HepG2 (cell line): ENCODE results near the gene SHISA4. TPM values are rescaled to one million over a fixed set of nuclear protein-coding genes. Genes with fewer than 3 reads are reported as not detected.

Source experiments
- ATAC-seq: fragments of 200-7000 bp; cut with Tn5 transposase; 3 replicates; pipeline ENCODE4 v1.9.1; 2020; ENCODE audit warnings: mild to moderate bottlenecking, moderate library complexity
- BruUV-seq: library from RNA; stranded (reverse); fragments of 400-500 nt; replicated peaks from 2 replicates; lab custom pipeline; 2021; lab: Mats Ljungman, UMichigan
- CTCF ChIA-PET: fragments of 300-600 bp; formaldehyde crosslinking; extraction: SDS; loops from one replicate; lab custom pipeline; 2021; ENCODE audit warnings: low total read pairs, inconsistent platforms, low intra/inter-chr PET ratio; lab: Yijun Ruan, JAX
- POLR2A ChIA-PET: fragments of 350-600 bp; sonication (Branson Sonifier 250); formaldehyde crosslinking; loops from one replicate; lab custom pipeline; 2020; ENCODE audit warnings: antibody characterized with exemption, inconsistent platforms; lab: Yijun Ruan, JAX
- DNase-seq: peaks from one replicate; pipeline ENCODE4 v3.0.0-alpha.2; 2015; ENCODE audit warnings: low spot score
- FAIRE-seq: peaks from 3 replicates; lab custom pipeline; 2011; peaks lifted over from hg19 to GRCh38; lab: Jason Lieb, UNC
- H2AFZ ChIP-seq: one replicate; pipeline ENCODE4 v1.6.1; 2011; ENCODE audit warnings: low read length, inconsistent platforms
- H3K27ac ChIP-seq: fragments of 300-600 bp; 3 replicates; pipeline ENCODE4 v1.8.0; 2011; ENCODE audit warnings: mixed run types, mild to moderate bottlenecking, mixed read lengths, low read length, inconsistent platforms; ENCODE audit not compliant: insufficient read depth; ENCODE audit errors: extremely low read length
- H3K27me3 ChIP-seq, 2 experiments: fragments of 200-600 bp in 1 of 2; 2 replicates in 1 of 2; 3 replicates in 1 of 2; pipeline versions ENCODE4 v1.6.0 to v1.8.0; 2011; ENCODE audit warnings: low read length in 2 of 2, mild to moderate bottlenecking in 2 of 2, moderate library complexity in 2 of 2, inconsistent platforms in 1 of 2; ENCODE audit not compliant: insufficient read depth in 2 of 2, control insufficient read depth in 1 of 2
- H3K36me3 ChIP-seq, 2 experiments: fragments of 200-600 bp in 1 of 2; replicated peaks in 1 of 2; 2 replicates in 1 of 2; 3 replicates in 1 of 2; pipeline versions ENCODE4 v1.5.1 to v1.8.0; 2011; ENCODE audit warnings: low read length in 2 of 2, inconsistent platforms in 1 of 2; ENCODE audit not compliant: insufficient read depth in 2 of 2, control insufficient read depth in 1 of 2
- H3K4me1 ChIP-seq: 2 replicates; pipeline ENCODE4 v1.5.1; 2012; ENCODE audit warnings: low read length, inconsistent platforms; ENCODE audit not compliant: insufficient read depth
- H3K4me2 ChIP-seq: 2 replicates; pipeline ENCODE4 v1.6.0; 2011; ENCODE audit warnings: low read depth, low read length, inconsistent platforms
- H3K4me3 ChIP-seq, 3 experiments: fragments of 200-600 bp in 1 of 3; sonication (generic), shearing (Covaris generic) in 1 of 3; replicated peaks in 1 of 3; 2 replicates each; pipeline ENCODE4 v1.5.1; 2011 to 2016; ENCODE audit warnings: low read length in 3 of 3, inconsistent platforms in 2 of 3, low read depth in 2 of 3, mild to moderate bottlenecking in 2 of 3, control low read depth in 1 of 3, mixed read lengths in 1 of 3; ENCODE audit not compliant: insufficient read depth in 1 of 3
- H3K79me2 ChIP-seq: one replicate; pipeline ENCODE4 v1.6.1; 2011; ENCODE audit warnings: low read length, inconsistent platforms; ENCODE audit not compliant: insufficient read depth
- H3K9ac ChIP-seq: 2 replicates; pipeline ENCODE4 v1.6.0; 2011; ENCODE audit warnings: mild to moderate bottlenecking, low read depth, low read length, inconsistent platforms; ENCODE audit not compliant: insufficient read depth
- H3K9me3 ChIP-seq: 2 replicates; pipeline ENCODE4 v1.5.1; 2012; ENCODE audit warnings: mild to moderate bottlenecking, low read length
- H4K20me1 ChIP-seq: 2 replicates; pipeline ENCODE4 v1.6.0; 2011; ENCODE audit warnings: inconsistent platforms, mild to moderate bottlenecking, low read length, moderate library complexity; ENCODE audit not compliant: insufficient read depth
- CAMTA2 ChIP-seq: sonication (generic); formaldehyde crosslinking; IDR thresholded peaks from 2 replicates; pipeline ENCODE4 v1.4.0; 2020; ENCODE audit warnings: mild to moderate bottlenecking, missing genetic modification reagents, borderline replicate concordance
- DNMT3B ChIP-seq: conservative IDR thresholded peaks from 2 replicates; pipeline ENCODE4 v1.6.1; 2016; ENCODE audit warnings: missing biosample characterization, control low read depth
- HMGXB3 ChIP-seq: sonication (generic); formaldehyde crosslinking; IDR thresholded peaks from 2 replicates; pipeline ENCODE4 v1.4.0; 2020; ENCODE audit warnings: missing genetic modification reagents, borderline replicate concordance
- HNRNPL ChIP-seq: fragments of 200-400 bp; formaldehyde crosslinking; IDR thresholded peaks from 2 replicates; pipeline ENCODE4 v1.6.1; 2017; ENCODE audit warnings: mild to moderate bottlenecking, low read depth, low read length
- IKZF4 ChIP-seq: sonication (generic); formaldehyde crosslinking; IDR thresholded peaks from 2 replicates; pipeline ENCODE4 v1.5.1; 2020; ENCODE audit warnings: borderline replicate concordance, mild to moderate bottlenecking, low read depth, missing genetic modification reagents; ENCODE audit errors: not compliant biosample characterization
- NFATC3 ChIP-seq: sonication (generic); formaldehyde crosslinking; IDR thresholded peaks from 2 replicates; pipeline ENCODE4 v1.5.1; 2020; ENCODE audit warnings: mild to moderate bottlenecking, missing genetic modification reagents
- SETDB1 ChIP-seq: sonication (generic); formaldehyde crosslinking; IDR thresholded peaks from 2 replicates; pipeline ENCODE4 v1.5.1; 2020; ENCODE audit warnings: missing genetic modification reagents, mild to moderate bottlenecking, borderline replicate concordance
- TFAP4 ChIP-seq: sonication (generic); IDR thresholded peaks from 2 replicates; pipeline ENCODE4 v1.6.1; 2016; ENCODE audit warnings: low read depth, borderline replicate concordance
- ZFP36L1 ChIP-seq: sonication (generic); formaldehyde crosslinking; IDR thresholded peaks from 2 replicates; pipeline ENCODE4 v1.8.0; 2022; ENCODE audit warnings: mild to moderate bottlenecking, missing genetic modification reagents, moderate library complexity
- ZNF235 ChIP-seq: sonication (generic); formaldehyde crosslinking; IDR thresholded peaks from 2 replicates; pipeline ENCODE4 v1.8.1; 2023; ENCODE audit warnings: mild to moderate bottlenecking, missing genetic modification reagents, borderline replicate concordance
- ZNF383 ChIP-seq: sonication (generic); formaldehyde crosslinking; IDR thresholded peaks from 2 replicates; pipeline ENCODE4 v1.4.0; 2020; ENCODE audit warnings: missing genetic modification reagents, mild to moderate bottlenecking, borderline replicate concordance
- ZSCAN30 ChIP-seq: sonication (generic); formaldehyde crosslinking; IDR thresholded peaks from 2 replicates; pipeline ENCODE4 v1.5.0; 2020; ENCODE audit warnings: mild to moderate bottlenecking, missing genetic modification reagents
- WGBS: methylation state at CpG from one replicate; pipeline ENCODE4 v1.1.6; 2017; ENCODE audit warnings: low lambda C conversion rate; 5-methylcytosine and 5-hydroxymethylcytosine counted together
- in situ Hi-C: cut with HindIII; loops from 2 replicates; pipeline ENCODE4 v1.10.0; 2017; ENCODE audit warnings: low pct_unique_long_range_greater_than_20kb; ENCODE audit not compliant: extremely low pct_ligation_motif_present
- intact Hi-C: fragments of 100-400 bp; cut with micrococcal nuclease; formaldehyde crosslinking; loops from one replicate; pipeline ENCODE4 v1.10.0; 2022; ENCODE audit not compliant: unreplicated experiment
- polyA plus RNA-seq, 8 experiments: library from polyadenylated mRNA; depleted of rRNA in 3 of 8; stranded (reverse) in 7 of 8; unstranded in 1 of 8; fragments of >200 nt; fragmentation: Illumina TruSeq in 4 of 8; extraction: Trizol in 4 of 8; gene quantifications; 2 replicates each; pipeline versions ENCODE4 v1.2.1 to v1.2.3, GENCODE V29; 2011 to 2016; ENCODE audit warnings: low read depth in 4 of 8, missing spikeins in 1 of 8, mixed read lengths in 1 of 8; ENCODE audit not compliant: insufficient read depth in 1 of 8
- total RNA-seq, 5 experiments: library from RNA; depleted of rRNA; stranded (reverse); fragments of >200 nt; fragmentation: Illumina TruSeq; extraction: Trizol; gene quantifications; 2 replicates each; pipeline ENCODE4 v1.2.3, GENCODE V29; 2016; ENCODE audit warnings: low read depth in 1 of 5
- TF ChIP-seq, protein P1 (sequence below): sonication (generic); formaldehyde crosslinking; IDR thresholded peaks from 2 replicates; pipeline ENCODE4 v1.4.0; 2020; ENCODE audit warnings: mild to moderate bottlenecking, missing genetic modification reagents

The SHISA4 gene
- total and polyA plus RNA-seq, 2 of the 13 experiments (the other 11 are each of a cell fraction or from before 2014, with no cell fraction given) = 0.51 to 1.0 TPM

DNA sequence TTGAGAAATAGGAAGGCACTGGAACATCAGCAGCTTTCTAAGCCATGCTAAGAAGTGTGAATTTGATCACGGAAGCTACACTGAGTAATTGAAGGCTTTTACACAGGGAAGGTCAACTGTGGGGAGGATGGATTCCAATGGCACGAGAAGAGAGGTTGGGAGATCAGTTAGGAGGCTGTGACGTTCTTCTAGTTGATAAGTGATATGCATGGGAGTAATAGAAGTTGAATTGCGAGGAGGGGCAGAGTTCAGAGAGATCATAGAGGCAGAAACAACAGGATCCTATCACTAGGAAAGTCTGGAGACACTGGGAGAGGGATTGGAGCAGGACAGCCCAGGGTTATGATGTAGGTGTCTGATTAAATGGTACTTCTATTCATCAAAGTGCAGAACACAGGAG, 41.4 kb downstream of the SHISA4 start:
- intact Hi-C loops = no loop called here
- CTCF ChIA-PET = no interaction called here
- BruUV-seq = no TSS peak
- ATAC-seq = no peak
- Histone ChIP-seq H3K9ac (no peak overlapping the region), H4K20me1 (no peaks in the 10 kb centered on the region), H3K36me3 (no peaks in the 10 kb centered on the region), H3K4me1 (peaks cover 15% of the 10 kb centered on the region), H3K4me3 (no peak overlapping the region)
- WGBS = 16% methylated on average over 4 of the region's 4 CpGs
- TF ChIP-seq ZSCAN30 (CRISPR knock-in tag) (no peak), IKZF4 (no peak), ZNF383 (CRISPR knock-in tag) (no peak), CAMTA2 (no peak), SETDB1 (CRISPR knock-in tag) (no peak), DNMT3B (CRISPR knock-in tag) (no peak), ZNF235 (CRISPR knock-in tag) (no peak), NFATC3 (CRISPR knock-in tag) (no peak), HNRNPL (no peak), TFAP4 (no peak), HMGXB3 (CRISPR knock-in tag) (no peak), ZFP36L1 (CRISPR knock-in tag) (no peak)
- TF ChIP-seq, protein P1, sequence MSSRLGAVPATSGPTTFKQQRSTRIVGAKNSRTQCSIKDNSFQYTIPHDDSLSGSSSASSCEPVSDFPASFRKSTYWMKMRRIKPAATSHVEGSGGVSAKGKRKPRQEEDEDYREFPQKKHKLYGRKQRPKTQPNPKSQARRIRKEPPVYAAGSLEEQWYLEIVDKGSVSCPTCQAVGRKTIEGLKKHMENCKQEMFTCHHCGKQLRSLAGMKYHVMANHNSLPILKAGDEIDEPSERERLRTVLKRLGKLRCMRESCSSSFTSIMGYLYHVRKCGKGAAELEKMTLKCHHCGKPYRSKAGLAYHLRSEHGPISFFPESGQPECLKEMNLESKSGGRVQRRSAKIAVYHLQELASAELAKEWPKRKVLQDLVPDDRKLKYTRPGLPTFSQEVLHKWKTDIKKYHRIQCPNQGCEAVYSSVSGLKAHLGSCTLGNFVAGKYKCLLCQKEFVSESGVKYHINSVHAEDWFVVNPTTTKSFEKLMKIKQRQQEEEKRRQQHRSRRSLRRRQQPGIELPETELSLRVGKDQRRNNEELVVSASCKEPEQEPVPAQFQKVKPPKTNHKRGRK = no peak
- TF ChIP-seq, all 625 proteins: peak for 0
- Histone ChIP-seq H3K9me3 (no peaks in the 10 kb centered on the region), H3K27ac (no peak overlapping the region), H3K27me3 (no peaks in the 10 kb centered on the region; a peak in 1 of 5 replicates), H3K79me2 (no peaks in the 10 kb centered on the region), H3K4me2 (no peak overlapping the region), H2AFZ (no peak overlapping the region)
- POLR2A ChIA-PET = no interaction called here
- DNase-seq (no peak), FAIRE-seq (no peak)
- in situ Hi-C loops = no loop called here
